ENCODE data around the gene SCAF4.

Gene SCAF4

DNA sequence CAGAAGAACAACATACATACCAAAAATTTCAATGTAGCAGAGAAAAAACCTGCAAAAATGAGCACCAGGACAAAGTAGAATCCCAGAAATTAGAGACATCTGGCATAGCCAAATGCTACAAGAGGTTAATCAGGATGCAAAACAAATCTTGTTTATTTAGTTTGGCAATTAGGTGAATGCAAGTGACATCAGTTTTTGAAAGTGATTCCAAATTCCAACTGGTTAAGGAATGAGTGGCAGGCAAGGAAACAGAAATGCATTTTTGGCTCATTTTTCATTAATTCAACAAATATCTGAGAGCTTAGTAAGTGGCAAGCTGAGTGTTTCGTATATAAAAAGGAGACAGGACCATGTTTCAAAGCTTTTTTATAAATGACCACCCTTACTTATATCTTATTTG is 21.3 kb downstream of the SCAF4 start:
- no peak for DNase-seq

DNA sequence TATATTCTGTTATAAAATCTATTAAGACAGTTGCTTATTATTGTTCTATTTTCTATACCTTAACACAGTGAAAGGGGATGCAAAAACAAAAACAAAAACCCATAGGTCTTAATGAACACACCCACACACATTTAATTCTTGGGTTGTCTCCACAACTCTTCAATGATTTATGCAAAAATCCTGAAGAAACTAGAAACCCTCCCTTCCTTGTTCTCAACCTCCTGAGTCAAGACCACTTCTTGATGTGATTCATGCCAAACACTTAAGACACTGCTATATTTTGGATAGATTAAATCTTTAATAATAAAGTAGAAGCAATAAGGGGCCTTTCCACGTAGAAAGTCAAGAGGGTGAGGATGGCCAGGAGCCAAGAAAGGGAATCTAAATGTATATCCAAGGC is 23.4 kb downstream of the SCAF4 start:
- DNase-seq: no peak

DNA sequence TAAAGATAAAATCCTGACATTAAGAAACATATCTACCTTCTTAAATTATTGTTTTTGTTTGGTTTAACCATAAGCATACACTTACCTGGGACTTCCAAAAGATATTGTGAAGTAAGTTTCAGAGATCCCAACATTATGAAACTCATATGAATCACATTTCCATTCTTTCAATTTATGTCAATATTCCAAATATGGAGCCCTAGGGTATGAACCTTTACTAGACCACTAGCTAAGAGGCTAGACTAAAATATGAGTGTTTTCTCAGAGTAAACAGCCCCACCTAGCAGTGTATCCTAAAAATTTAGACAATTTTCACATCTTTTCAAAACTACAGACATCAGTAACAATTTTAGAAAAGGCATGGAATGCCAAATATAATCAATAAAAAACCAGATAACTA is 24.4 kb downstream of the SCAF4 start:
- no peak for DNase-seq

GRCh38 chr21:31706562-31706961 is 25.4 kb downstream of the SCAF4 start:
- DNase-seq: no peak

GRCh38 chr21:31700040-31700439 is 31.9 kb downstream of the SCAF4 start:
- DNase-seq: no peak

GRCh38 chr21:31698461-31698860 is 33.5 kb downstream of the SCAF4 start:
- no peak for DNase-seq

GRCh38 chr21:31696424-31696823 is 35.5 kb downstream of the SCAF4 start:
- no peak for DNase-seq

GRCh38 chr21:31693222-31693621 is 38.7 kb downstream of the SCAF4 start:
- no peak for DNase-seq

GRCh38 chr21:31688603-31689368 is 43.1 kb downstream of the SCAF4 start:
- no peak for DNase-seq

GRCh38 chr21:31687108-31687507 is 44.8 kb downstream of the SCAF4 start:
- no peak for DNase-seq

GRCh38 chr21:31686272-31686915 is 45.5 kb downstream of the SCAF4 start:
- DNase-seq: no peak

- DNase-seq: no peak
Measured at GRCh38 chr21:31684918-31685317, 47.0 kb downstream of the SCAF4 start.

- DNase-seq: no peak
Measured at GRCh38 chr21:31683029-31683428, 48.9 kb downstream of the SCAF4 start.

GRCh38 chr21:31682620-31683019 is 49.3 kb downstream of the SCAF4 start:
- no peak for DNase-seq

- no peak for DNase-seq
Measured at GRCh38 chr21:31678478-31678877, 53.4 kb downstream of the SCAF4 start.

GRCh38 chr21:31677047-31677446 is 54.9 kb downstream of the SCAF4 start:
- no peak for DNase-seq

- no peak for DNase-seq
Measured at GRCh38 chr21:31675960-31676359, 56.0 kb downstream of the SCAF4 start.

GRCh38 chr21:31675318-31675717 is 56.6 kb downstream of the SCAF4 start:
- DNase-seq: no peak

DNA sequence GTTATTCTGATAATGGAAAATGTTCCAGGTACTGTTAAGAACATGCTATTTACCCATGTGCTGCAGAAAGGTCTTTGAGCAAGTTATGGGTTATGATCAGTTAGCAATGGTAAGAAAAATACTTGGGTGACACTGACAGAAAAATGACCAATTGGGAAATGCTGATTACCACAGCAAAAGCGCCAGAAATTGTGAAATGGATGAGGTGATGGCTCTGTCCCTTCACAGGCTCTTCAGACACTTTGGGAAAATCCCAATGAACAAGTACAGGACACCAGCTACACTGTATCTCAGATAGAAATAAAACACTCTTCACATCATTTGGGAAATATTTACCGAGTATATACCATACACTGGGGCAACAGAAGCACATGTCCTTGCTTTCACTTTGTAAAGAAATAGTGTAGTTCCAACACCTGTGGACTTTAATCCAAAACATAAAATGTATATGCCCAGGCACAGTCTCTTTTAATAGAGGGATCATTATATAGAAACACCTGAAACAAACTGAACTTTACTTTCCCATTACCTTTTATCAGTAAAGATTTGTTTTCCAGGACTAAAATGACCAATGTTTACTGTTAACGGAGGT is 58.5 kb downstream of the SCAF4 start:
- DNase-seq: no peak

- DNase-seq: no peak
Measured at GRCh38 chr21:31671931-31672330, 60.0 kb downstream of the SCAF4 start.

DNA sequence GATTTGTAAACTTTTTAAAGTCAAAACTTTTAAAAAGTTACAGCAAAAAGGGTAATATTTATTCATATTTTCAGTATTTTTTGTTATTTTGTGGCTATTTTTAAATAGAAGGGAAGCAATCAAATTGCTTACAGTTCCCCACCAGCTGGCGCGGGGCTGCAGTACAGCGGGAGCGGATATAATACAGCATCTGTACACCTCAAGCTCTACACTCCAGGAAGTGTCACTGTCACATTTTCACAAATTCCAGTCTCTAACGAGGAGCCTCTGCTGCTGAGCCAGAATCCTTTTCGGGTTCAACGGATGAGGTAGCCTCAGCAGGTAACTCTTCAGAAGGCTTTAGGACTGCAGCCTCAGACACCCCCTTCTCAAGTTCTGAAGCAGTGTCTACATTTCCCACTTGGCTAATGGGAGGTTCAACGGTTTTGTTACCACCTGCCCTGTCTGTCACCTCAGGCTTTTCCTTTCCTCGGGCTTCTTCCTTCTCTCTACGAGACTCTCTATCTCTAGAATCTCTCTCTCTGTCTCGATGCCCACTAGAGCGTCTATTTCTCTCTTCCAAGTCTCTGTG is 60.7 kb downstream of the SCAF4 start:
- no peak for DNase-seq

DNA sequence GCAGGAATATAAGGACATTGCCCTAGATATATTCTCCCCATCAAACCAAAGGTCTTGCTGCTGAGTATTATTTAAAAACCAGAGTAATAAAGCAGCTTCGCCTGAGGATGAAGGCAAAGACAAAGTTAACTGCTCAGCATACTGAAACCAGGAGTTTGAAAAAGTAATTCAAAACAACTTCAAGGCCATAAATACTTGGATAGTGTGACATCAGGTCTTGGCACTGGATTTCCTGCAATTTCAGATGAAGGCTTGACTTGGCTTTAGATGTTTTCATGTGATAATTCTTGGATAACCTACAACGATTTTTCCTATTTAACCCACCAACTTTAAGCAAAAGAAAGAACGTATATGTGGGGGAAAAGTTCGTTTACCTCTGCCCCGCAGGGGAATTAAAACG is 61.8 kb downstream of the SCAF4 start:
- DNase-seq: no peak

DNA sequence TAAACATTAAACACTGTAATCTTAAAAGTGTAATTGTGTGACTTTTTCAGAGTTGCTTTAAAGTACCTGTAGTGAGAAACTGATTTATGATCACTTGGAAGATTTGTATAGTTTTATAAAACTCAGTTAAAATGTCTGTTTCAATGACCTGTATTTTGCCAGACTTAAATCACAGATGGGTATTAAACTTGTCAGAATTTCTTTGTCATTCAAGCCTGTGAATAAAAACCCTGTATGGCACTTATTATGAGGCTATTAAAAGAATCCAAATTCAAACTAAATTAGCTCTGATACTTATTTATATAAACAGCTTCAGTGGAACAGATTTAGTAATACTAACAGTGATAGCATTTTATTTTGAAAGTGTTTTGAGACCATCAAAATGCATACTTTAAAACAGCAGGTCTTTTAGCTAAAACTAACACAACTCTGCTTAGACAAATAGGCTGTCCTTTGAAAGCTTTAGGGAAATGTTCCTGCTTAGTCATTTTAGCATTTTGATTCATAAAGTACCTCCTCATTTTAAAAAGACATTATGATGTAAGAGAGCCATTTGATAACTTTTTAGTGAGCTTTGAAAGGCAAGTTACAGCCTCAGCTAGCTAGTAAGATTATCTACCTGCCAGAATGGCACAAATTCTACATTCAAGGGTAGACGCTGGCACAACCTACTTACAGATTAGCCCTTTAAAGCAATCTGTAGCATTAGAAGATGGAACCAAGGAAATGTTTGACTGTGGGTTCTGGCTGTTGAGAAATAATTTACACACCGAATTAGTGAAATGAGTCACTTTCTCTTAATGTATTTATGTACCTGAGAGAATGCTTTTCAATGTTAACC is 63.0 kb downstream of the SCAF4 start:
- peak; percentile 21 for DNase-seq

Data from suppressor macrophage treated with lipopolysaccharide for 4 hours (primary cell).